ACC112 (cell line): ENCODE measurements around the gene TTC33.
"Not testable (repeated sequence)": the region's sequence is repeated elsewhere in the genome, so short reads cannot be mapped to it uniquely, and the experiment has no call there.

Experiments
- H2AFZ ChIP-seq: fragments of 200-600 bp; sonication (generic); one replicate; pipeline ENCODE4 v1.6.0; 2017; ENCODE audit warnings: antibody characterized with exemption, low read length; ENCODE audit not compliant: unreplicated experiment
- H3K27ac ChIP-seq: fragments of 200-600 bp; sonication (generic); 2 replicates; pipeline ENCODE4 v1.5.1; 2014; ENCODE audit warnings: low read depth, mild to moderate bottlenecking, antibody characterized with exemption, low read length, moderate library complexity
- H3K27me3 ChIP-seq: fragments of 200-600 bp; sonication (generic); 2 replicates; pipeline ENCODE4 v1.6.1; 2014; ENCODE audit warnings: mild to moderate bottlenecking, antibody characterized with exemption, low read length, moderate library complexity, mixed read lengths; ENCODE audit not compliant: insufficient read depth
- H3K36me3 ChIP-seq: fragments of 200-600 bp; sonication (generic); 2 replicates; pipeline ENCODE4 v1.6.1; 2016; ENCODE audit warnings: mild to moderate bottlenecking, antibody characterized with exemption, low read length, moderate library complexity, mixed read lengths; ENCODE audit not compliant: insufficient read depth
- H3K4me1 ChIP-seq: fragments of 200-600 bp; sonication (generic); one replicate; pipeline ENCODE4 v1.6.1; 2016; ENCODE audit warnings: low read length, mixed read lengths; ENCODE audit not compliant: insufficient read depth, unreplicated experiment, control insufficient read depth
- H3K4me3 ChIP-seq: fragments of 200-600 bp; sonication (generic); 2 replicates; pipeline ENCODE4 v1.5.1; 2014; ENCODE audit warnings: mild to moderate bottlenecking, low read depth, low read length
- H3K79me2 ChIP-seq: fragments of 200-600 bp; sonication (generic); one replicate; pipeline ENCODE4 v1.6.0; 2016; ENCODE audit warnings: low read length; ENCODE audit not compliant: control insufficient read depth, unreplicated experiment, insufficient read depth

TTC33 gene

DNA sequence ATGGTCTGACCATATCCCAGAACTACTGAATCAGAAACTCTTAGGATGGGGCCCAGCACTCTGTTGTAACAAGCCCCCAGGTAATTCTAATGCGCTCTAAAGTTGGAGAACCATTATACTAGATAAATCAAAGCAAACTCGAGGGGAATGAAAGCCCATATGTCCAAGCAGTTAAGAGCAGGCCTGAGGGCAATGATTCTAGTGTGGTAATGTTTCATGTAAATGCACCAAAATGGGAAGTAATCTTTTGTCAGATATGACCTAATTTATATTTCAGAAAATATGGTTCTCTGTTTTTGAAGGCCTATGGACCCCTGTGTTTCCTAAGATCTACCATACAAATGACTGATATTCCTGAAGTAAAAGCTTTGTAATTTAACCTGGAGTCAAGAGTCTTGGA lies 184.0 kb downstream of the TTC33 start:
- Histone ChIP-seq H2AFZ (peak overlapping the region; percentile 58), H3K79me2 (no peaks in the 10 kb centered on the region), H3K27me3 (no peaks in the 10 kb centered on the region), H3K27ac (peak overlapping the region; percentile 32; the same call in 1 of the 2 replicates), H3K36me3 (no peaks in the 10 kb centered on the region), H3K4me1 (peaks cover 38% of the 10 kb centered on the region), H3K4me3 (no peak overlapping the region)

DNA sequence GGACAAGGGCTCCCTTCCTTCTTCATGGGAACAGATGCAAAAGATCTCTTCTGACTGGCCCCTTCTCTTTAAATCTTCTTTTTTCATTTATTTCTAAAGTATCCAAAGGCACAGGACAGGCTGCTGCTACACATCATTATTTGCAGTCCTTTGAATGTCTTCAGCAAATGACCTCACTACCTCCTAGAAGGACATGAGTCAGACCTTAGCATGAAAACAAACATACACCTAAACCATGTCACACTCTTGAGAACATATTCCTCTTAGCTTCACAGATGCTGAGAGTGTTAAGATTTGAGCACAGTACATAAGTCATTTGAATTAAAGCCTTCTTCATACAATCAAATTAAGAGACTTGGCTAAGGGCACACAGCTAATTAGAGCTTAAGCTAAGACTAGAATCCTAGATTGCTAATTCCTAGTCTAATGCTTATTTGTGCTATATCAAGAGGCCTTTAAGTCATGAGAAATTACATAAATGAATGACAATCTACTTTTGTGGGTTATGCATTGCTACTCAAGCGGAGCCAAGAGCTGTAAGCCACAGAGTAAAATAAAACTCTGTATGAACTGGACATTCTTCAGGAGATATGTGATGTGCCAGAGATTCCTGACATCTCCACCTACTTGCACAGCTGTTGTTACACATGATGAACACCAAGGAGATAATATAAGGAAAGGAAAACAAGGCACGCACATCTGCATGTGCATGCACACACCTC lies 185.2 kb downstream of the TTC33 start:
- peak overlapping the region; percentile 78 for H2AFZ ChIP-seq

DNA sequence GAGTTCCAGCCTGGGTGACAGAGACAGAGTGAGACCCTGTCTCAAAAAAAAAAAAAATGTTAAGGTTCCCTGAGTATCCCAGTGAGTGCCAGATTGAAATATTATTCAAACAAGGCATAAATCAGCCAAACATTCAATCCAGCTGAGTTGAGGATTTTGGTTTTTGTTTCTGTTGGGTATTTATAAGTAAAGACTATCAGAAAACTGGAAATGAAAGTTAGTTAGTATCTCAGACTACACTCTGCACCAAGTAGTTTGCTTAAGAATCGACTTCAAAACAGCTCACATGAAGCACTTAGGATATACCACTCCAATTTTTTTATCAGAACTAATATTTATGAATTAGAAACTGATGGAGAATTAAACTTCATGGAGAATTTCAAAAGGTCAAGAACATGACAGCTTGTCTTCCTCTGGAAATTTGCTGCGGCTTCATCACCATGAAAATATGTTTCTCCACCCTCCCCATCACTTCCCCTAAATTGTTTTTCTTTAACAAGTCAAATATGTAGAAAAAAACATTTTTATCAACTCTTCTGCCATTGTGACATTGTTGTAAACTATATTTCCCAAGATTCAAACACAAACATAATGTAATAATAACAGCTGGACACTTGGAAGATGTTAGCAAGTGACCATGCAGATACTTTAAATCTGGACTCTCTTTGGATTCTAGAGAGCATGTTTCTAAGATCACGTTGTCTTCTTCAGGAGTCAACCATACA lies 186.1 kb downstream of the TTC33 start:
- no peaks in the 10 kb centered on the region for H3K27me3 ChIP-seq
- peak overlapping the region; percentile 78 for H2AFZ ChIP-seq
- H3K27ac ChIP-seq = peak overlapping the region; percentile 95
- no peaks in the 10 kb centered on the region for H3K79me2 ChIP-seq
- peak overlapping the region; percentile 49; the same call in 1 of the 2 replicates for H3K4me3 ChIP-seq
- H3K4me1 ChIP-seq = peaks cover 38% of the 10 kb centered on the region
- no peaks in the 10 kb centered on the region for H3K36me3 ChIP-seq

More for the DNA sequence above, 185.2 kb downstream of the TTC33 start:
- H3K4me1 ChIP-seq = peaks cover 38% of the 10 kb centered on the region
- no peaks in the 10 kb centered on the region for H3K27me3 ChIP-seq
- H3K27ac ChIP-seq = peak overlapping the region; percentile 95
- no peaks in the 10 kb centered on the region for H3K79me2 ChIP-seq
- H3K4me3 ChIP-seq = peak overlapping the region; percentile 49; the same call in 1 of the 2 replicates
- no peaks in the 10 kb centered on the region for H3K36me3 ChIP-seq

DNA sequence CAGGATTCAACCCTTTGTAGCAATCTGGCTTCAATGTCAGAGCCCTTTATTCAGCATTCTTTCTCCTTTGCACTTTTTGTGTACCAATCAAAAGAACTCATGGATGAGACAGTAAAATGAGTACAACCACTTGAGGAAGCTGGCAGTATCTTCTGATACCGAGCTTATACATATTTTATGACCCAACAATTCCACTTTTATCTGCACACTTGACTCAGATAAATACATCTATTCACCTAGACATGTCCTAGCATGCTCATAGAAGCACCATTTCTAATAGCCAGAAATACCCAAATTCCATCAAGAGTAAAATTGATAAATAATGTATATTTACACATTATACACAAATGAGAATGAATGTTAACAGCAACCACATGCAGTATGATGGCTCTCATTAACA lies 187.2 kb downstream of the TTC33 start:
- Histone ChIP-seq H3K4me3 (no peak overlapping the region), H3K36me3 (no peaks in the 10 kb centered on the region), H3K79me2 (no peaks in the 10 kb centered on the region), H2AFZ (no peak overlapping the region), H3K4me1 (peaks cover 38% of the 10 kb centered on the region), H3K27ac (peak overlapping the region; percentile 95; the same call in 1 of the 2 replicates), H3K27me3 (no peaks in the 10 kb centered on the region)

DNA sequence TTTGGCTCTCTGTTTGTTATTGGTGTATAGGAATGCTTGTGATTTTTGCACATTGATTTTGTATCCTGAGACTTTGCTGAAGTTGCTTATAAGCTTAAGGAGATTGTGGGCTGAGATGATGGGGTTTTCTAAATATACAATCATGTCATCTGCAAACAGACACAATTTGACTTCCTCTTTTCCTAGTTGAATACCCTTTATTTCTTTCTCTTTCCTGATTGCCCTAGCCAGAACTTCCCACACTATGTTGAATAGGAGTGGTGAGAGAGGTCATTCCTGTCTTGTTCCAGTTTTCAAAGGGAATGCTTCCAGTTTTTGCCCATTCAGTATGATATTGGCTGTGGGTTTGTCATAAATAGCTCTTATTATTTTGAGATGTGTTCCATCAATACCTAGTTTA lies 192.6 kb downstream of the TTC33 start:
- H3K36me3 ChIP-seq, H3K4me1 ChIP-seq, H3K79me2 ChIP-seq, H3K27ac ChIP-seq, H3K27me3 ChIP-seq, H3K4me3 ChIP-seq, H2AFZ ChIP-seq: not testable (repeated sequence)

DNA sequence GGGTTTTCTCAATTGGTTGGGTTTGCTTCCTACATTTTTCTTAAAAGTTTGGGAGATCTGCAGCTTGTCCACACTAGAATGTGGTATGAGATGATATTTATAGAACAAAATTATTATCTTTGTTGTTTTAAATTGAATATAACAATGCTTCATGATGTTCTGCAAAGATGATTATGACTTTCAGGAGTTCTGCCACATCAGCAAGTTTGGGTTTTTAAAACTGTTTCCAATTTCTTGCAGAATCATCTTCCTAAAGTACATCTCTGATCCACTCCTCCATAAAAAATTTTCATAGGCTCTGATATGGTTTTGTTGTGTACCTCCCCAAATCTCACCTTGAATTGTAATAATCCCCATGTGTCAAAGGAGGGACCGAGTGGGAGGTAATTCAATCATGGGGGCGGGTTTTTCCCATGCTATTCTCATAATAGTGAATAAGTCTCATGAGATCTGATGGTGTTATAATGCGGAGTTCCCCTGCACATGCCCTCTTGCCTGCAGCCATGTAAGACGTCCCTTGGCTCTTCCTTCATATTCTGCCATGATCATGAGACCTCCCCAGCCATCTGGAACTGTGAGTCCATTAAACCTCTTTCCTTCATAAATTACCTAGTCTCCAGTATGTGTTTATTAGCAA lies 195.2 kb downstream of the TTC33 start:
- Histone ChIP-seq H3K4me3 (no peak overlapping the region), H3K27me3 (no peaks in the 10 kb centered on the region), H2AFZ (no peak overlapping the region), H3K27ac (no peak overlapping the region), H3K4me1 (peaks cover 9% of the 10 kb centered on the region), H3K36me3 (no peaks in the 10 kb centered on the region), H3K79me2 (no peaks in the 10 kb centered on the region)

DNA sequence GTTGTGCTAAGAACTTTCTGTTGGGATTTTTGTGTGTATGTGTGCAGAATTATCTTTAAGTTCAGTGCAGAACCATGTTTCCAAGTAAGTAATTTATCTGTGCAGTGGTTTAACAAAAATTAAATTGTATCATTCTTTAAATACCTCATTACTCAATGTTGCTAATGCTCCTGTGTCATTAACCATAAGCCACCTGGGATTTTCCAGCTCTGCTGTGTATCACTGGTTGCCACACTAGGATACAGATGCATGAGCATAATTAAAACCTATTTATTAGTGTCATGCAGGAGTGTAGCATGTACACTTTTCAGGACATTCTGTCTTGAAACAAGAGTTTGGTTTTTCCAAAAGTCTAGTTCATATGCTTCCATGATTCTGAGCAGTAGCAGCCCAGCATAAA lies 196.5 kb downstream of the TTC33 start:
- Histone ChIP-seq H3K27me3 (no peaks in the 10 kb centered on the region), H3K4me3 (no peak overlapping the region), H2AFZ (no peak overlapping the region), H3K27ac (no peak overlapping the region), H3K4me1 (peaks cover 18% of the 10 kb centered on the region), H3K79me2 (no peaks in the 10 kb centered on the region), H3K36me3 (no peaks in the 10 kb centered on the region)

DNA sequence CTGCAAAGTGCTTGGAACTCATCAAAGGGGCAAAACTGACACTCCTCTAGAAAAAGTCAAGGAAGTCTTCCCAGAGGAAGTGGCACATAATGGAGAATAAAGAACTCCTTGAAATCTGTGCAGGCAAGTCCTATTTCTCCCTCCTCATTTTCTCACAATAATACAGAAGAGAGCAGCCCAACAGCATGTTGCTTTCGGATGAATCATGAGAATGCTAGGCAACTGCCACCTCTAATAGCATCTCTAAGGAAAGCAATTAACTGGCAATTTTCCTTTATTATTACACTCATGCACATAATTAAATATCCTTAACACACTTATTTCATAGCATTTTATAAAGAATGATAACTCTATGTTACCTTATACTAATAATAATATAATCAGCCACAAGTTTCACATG lies 198.3 kb downstream of the TTC33 start:
- Histone ChIP-seq H3K4me1 (peaks cover 34% of the 10 kb centered on the region), H3K79me2 (no peaks in the 10 kb centered on the region), H3K36me3 (no peaks in the 10 kb centered on the region), H3K27ac (no peak overlapping the region), H3K4me3 (no peak overlapping the region), H3K27me3 (no peaks in the 10 kb centered on the region), H2AFZ (no peak overlapping the region)

DNA sequence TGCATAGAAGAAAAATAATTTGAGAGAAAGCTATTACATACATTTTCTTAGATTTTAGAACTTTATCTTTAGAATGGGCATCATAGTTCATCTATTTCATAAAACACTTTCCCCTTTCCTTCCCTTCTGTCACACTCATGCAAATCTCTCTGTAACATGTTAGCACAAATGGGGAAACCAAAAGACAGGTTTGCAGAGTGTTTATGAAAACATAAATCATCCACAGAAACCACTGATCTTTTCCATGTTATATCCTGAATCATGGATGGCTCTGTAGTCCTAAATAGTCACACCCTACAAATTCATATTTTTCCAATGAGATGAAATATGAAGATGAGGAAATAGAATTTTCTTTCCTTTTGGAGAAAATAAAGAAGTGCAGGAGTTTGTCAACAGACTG lies 198.9 kb downstream of the TTC33 start:
- H2AFZ ChIP-seq = no peak overlapping the region
- H3K79me2 ChIP-seq = no peaks in the 10 kb centered on the region
- peaks cover 39% of the 10 kb centered on the region for H3K4me1 ChIP-seq
- H3K4me3 ChIP-seq = no peak overlapping the region
- no peaks in the 10 kb centered on the region for H3K36me3 ChIP-seq
- no peaks in the 10 kb centered on the region for H3K27me3 ChIP-seq
- H3K27ac ChIP-seq = no peak overlapping the region

DNA sequence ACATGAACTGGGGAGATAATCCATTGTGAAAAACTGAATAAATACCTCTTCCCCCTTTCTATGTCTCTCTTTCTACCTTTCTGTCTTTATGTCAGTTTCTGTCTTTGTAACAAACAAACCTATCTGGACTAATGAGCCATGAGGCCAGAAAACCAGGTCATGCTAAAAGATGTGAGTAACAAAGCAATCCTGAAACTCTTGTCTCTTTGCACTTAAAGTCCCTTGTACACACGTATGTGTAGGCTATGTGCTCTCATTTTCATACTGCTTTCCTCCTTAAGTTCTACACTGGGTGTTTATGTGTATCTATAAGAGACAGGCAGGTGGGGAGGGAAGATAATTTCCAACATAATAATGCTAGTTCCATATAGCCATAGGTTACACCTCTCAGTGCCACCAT lies 199.9 kb downstream of the TTC33 start:
- H3K27me3 ChIP-seq = no peaks in the 10 kb centered on the region
- H3K36me3 ChIP-seq = no peaks in the 10 kb centered on the region
- H2AFZ ChIP-seq = peak overlapping the region; percentile 14
- H3K4me3 ChIP-seq = no peak overlapping the region
- no peaks in the 10 kb centered on the region for H3K79me2 ChIP-seq
- H3K27ac ChIP-seq = no peak overlapping the region
- H3K4me1 ChIP-seq = peaks cover 47% of the 10 kb centered on the region
